RWPE2 (cell line): ENCODE measurements around the gene TRIM56.

Experiments used
- ATAC-seq: fragments of 200-7000 bp; cut with Tn5 transposase; 3 replicates; pipeline ENCODE4 v1.9.1; 2021; ENCODE audit warnings: low read depth
- DNase-seq: peaks from one replicate; pipeline ENCODE4 v3.0.0-alpha.2; 2020; ENCODE audit warnings: low spot score
- H3K27ac ChIP-seq: fragments of 450-650 bp; 2 replicates; pipeline ENCODE4 v1.5.1; 2017; ENCODE audit warnings: mild to moderate bottlenecking; ENCODE audit not compliant: poor library complexity, severe bottlenecking
- H3K27me3 ChIP-seq: fragments of 250-450 bp; sonication (Bioruptor Pico); 2 replicates; pipeline ENCODE4 v1.5.1; 2021; ENCODE audit warnings: mild to moderate bottlenecking, moderate library complexity; ENCODE audit not compliant: insufficient read depth, poor library complexity, severe bottlenecking
- H3K36me3 ChIP-seq: fragments of 250-450 bp; sonication (Bioruptor Pico); 2 replicates; pipeline ENCODE4 v1.5.1; 2020; ENCODE audit warnings: low read depth, mild to moderate bottlenecking, moderate library complexity
- H3K4me1 ChIP-seq: fragments of 250-450 bp; sonication (Bioruptor Pico); 2 replicates; pipeline ENCODE4 v1.5.1; 2021; ENCODE audit warnings: mild to moderate bottlenecking, moderate library complexity; ENCODE audit not compliant: insufficient read depth, poor library complexity, severe bottlenecking
- H3K4me3 ChIP-seq: fragments of 250-450 bp; sonication (Bioruptor Pico); 2 replicates; pipeline ENCODE4 v1.5.1; 2021; ENCODE audit warnings: mild to moderate bottlenecking, moderate library complexity; ENCODE audit not compliant: severe bottlenecking
- H3K9me3 ChIP-seq: fragments of 250-450 bp; sonication (Bioruptor Pico); 2 replicates; pipeline ENCODE4 v1.5.1; 2021; ENCODE audit warnings: mild to moderate bottlenecking, moderate library complexity; ENCODE audit not compliant: severe bottlenecking
- TF ChIP-seq, protein P1 (sequence below): fragments of 450-650 bp; IDR thresholded peaks from one replicate; pipeline ENCODE4 v1.5.1; 2017; ENCODE audit warnings: mild to moderate bottlenecking, moderate library complexity; ENCODE audit not compliant: poor library complexity, severe bottlenecking

Gene TRIM56

DNA sequence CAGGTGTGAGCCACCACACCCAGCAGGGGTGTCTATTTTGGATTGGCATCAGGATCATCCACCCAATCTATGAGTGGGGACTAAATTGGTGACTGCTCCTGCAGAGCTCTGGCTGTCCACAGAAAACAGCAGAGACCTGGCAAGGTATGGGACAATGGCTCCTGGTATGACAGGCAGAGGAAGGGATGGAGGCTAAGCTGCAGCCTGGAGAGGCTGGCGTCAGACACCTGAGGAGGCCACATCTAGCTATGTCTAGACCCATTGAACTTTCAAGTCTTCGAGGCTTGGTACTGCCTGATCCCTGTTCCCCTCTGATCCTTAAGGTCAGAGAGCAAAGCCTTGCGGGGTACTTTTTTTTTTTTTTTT lies 38.4 kb downstream of the TRIM56 start:
- DNase-seq = no peak
- ATAC-seq = no peak
- H3K4me1 ChIP-seq = peaks cover 32% of the 10 kb centered on the region
- no peak overlapping the region for H3K4me3 ChIP-seq
- H3K9me3 ChIP-seq = no peaks in the 10 kb centered on the region
- TF ChIP-seq, protein P1, sequence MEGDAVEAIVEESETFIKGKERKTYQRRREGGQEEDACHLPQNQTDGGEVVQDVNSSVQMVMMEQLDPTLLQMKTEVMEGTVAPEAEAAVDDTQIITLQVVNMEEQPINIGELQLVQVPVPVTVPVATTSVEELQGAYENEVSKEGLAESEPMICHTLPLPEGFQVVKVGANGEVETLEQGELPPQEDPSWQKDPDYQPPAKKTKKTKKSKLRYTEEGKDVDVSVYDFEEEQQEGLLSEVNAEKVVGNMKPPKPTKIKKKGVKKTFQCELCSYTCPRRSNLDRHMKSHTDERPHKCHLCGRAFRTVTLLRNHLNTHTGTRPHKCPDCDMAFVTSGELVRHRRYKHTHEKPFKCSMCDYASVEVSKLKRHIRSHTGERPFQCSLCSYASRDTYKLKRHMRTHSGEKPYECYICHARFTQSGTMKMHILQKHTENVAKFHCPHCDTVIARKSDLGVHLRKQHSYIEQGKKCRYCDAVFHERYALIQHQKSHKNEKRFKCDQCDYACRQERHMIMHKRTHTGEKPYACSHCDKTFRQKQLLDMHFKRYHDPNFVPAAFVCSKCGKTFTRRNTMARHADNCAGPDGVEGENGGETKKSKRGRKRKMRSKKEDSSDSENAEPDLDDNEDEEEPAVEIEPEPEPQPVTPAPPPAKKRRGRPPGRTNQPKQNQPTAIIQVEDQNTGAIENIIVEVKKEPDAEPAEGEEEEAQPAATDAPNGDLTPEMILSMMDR = no peak
- peaks cover 11% of the 10 kb centered on the region for H3K36me3 ChIP-seq
- no peaks in the 10 kb centered on the region for H3K27me3 ChIP-seq
- peak overlapping the region; percentile 90 for H3K27ac ChIP-seq

DNA sequence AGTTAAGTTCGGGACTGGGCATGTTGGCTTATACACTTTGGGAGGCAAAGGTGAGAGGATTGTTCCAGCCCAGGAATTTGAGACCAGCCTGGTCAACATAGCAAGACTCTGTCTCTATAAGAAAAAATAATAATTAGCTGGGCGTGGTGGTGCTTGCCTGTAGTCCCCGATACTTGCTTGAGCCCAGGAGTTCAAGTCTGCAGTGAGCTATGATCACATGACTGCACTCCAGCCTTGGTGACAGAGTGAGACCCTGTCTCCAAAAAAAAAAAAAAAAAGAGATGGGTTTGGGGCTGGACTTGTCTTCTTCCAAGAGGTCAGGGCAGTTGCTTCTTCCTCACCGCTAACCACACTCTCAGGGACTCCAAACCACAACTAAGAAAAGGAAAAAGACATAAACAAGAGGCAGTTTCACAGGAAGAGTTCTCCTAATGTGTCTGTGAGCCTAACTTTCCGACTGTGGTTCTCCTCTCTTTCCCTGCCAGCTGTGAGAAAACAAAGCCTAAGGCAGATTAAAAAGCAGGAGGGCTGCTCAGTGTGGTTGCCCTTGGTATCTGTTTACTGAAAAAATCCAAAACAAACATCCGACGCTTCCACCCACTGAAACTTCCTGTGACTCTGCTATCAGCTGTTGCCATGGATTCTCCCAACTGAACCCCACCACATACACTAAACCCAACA lies 39.2 kb downstream of the TRIM56 start:
- Histone ChIP-seq H3K4me1 (peaks cover 36% of the 10 kb centered on the region), H3K27me3 (no peaks in the 10 kb centered on the region), H3K36me3 (peaks cover 19% of the 10 kb centered on the region), H3K4me3 (no peak overlapping the region), H3K27ac (peak overlapping the region; percentile 90), H3K9me3 (no peaks in the 10 kb centered on the region)
- DNase-seq = no peak
- TF ChIP-seq, protein P1 = no peak
- ATAC-seq = no peak

- peaks cover 36% of the 10 kb centered on the region for H3K4me1 ChIP-seq
These were observed 40.8 kb downstream of the TRIM56 start for GRCh38 chr7:101125989-101126650.

DNA sequence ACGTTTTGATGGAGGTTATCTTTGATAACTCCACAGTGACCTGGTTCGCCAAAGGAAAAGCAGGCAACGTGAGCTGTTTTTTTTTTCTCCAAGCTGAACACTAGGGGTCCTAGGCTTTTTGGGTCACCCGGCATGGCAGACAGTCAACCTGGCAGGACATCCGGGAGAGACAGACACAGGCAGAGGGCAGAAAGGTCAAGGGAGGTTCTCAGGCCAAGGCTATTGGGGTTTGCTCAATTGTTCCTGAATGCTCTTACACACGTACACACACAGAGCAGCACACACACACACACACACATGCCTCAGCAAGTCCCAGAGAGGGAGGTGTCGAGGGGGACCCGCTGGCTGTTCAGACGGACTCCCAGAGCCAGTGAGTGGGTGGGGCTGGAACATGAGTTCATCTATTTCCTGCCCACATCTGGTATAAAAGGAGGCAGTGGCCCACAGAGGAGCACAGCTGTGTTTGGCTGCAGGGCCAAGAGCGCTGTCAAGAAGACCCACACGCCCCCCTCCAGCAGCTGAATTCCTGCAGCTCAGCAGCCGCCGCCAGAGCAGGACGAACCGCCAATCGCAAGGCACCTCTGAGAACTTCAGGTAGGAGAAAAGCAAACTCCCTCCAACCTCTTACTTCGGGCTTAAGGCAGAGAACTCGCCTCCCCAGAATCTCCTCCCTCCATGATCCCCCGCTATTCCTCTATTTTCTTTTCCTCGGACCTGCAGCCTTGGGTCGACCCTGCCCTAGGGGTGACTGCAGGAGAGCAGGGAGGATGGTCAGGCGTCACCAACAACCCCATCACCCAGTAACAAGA lies 41.6 kb downstream of the TRIM56 start, which contains the start of gene SERPINE1:
TSS of gene SERPINE1 (plus strand) at position 454 of the 809 bp plus-strand sequence. CDS start 1,290 bp downstream, outside the sequence.
- peak; percentile 99 for DNase-seq
- peak within 1 kb of the TSS; percentile 90 for H3K27ac ChIP-seq
- peaks cover 38% of the 10 kb centered on the region for H3K36me3 ChIP-seq
- no peaks in the 10 kb centered on the region for H3K27me3 ChIP-seq
- ATAC-seq = peak; percentile 83
- no peaks in the 10 kb centered on the region for H3K9me3 ChIP-seq
- TF ChIP-seq, protein P1 = peak; percentile 43
- H3K4me3 ChIP-seq = peak within 1 kb of the TSS; percentile 40
- peaks cover 32% of the 10 kb centered on the region for H3K4me1 ChIP-seq

More at GRCh38 chr7:101125989-101126650, 40.8 kb downstream of the TRIM56 start:
- TF ChIP-seq, protein P1 = no peak
- Histone ChIP-seq H3K27me3 (no peaks in the 10 kb centered on the region), H3K27ac (peak overlapping the region; percentile 90), H3K9me3 (no peaks in the 10 kb centered on the region), H3K4me3 (no peak overlapping the region), H3K36me3 (peaks cover 31% of the 10 kb centered on the region)
- DNase-seq (peak; percentile 82), ATAC-seq (peak; percentile 48)
